Neural cell (in vitro differentiated cells): ENCODE results near the gene MAGI1. TPM values are rescaled to one million over a fixed set of nuclear protein-coding genes. Genes with fewer than 3 reads are reported as not detected.

ENCODE experiments used
- H2AFZ ChIP-seq: fragments of 200-600, 300-800 bp; sonication (generic), shearing (Covaris generic); 2 replicates; pipeline ENCODE4 v1.6.0; 2014; ENCODE audit warnings: low read depth, mild to moderate bottlenecking, antibody characterized with exemption, low read length, moderate library complexity
- H3F3A ChIP-seq: fragments of 200-600 bp; shearing (Covaris generic); 2 replicates; pipeline ENCODE4 v1.6.1; 2016; ENCODE audit warnings: mild to moderate bottlenecking, moderate library complexity, mixed read lengths, antibody characterized with exemption, low read length; ENCODE audit not compliant: insufficient read depth, poor library complexity, severe bottlenecking
- H3K27ac ChIP-seq: fragments of 200-600, 300-800 bp; sonication (generic), shearing (Covaris generic); 2 replicates; pipeline ENCODE4 v1.5.1; 2014; ENCODE audit warnings: mild to moderate bottlenecking, low read length, moderate library complexity
- H3K27me3 ChIP-seq: fragments of 300-800, 200-600 bp; sonication (generic), shearing (Covaris generic); 2 replicates; pipeline ENCODE4 v1.6.0; 2014; ENCODE audit warnings: mild to moderate bottlenecking, low read depth, low read length, moderate library complexity; ENCODE audit not compliant: insufficient read depth
- H3K36me3 ChIP-seq: fragments of 300-800, 200-600 bp; sonication (generic), shearing (Covaris generic); 2 replicates; pipeline ENCODE4 v1.5.1; 2014; ENCODE audit warnings: mild to moderate bottlenecking, antibody characterized with exemption, low read length, moderate library complexity; ENCODE audit not compliant: insufficient read depth
- H3K4me2 ChIP-seq: fragments of 300-800, 200-600 bp; sonication (generic), shearing (Covaris generic); 2 replicates; pipeline ENCODE4 v1.6.0; 2014; ENCODE audit warnings: mild to moderate bottlenecking, low read length
- H3K4me3 ChIP-seq: fragments of 300-800, 200-600 bp; sonication (generic), shearing (Covaris generic); 2 replicates; pipeline ENCODE4 v1.5.1; 2014; ENCODE audit warnings: mild to moderate bottlenecking, low read length, moderate library complexity
- H3K79me2 ChIP-seq: fragments of 200-600 bp; shearing (Covaris generic); replicated peaks from 2 replicates; pipeline ENCODE4 v1.6.0; 2014; ENCODE audit warnings: mild to moderate bottlenecking, low read length, moderate library complexity; ENCODE audit not compliant: insufficient read depth
- H3K9ac ChIP-seq: fragments of 300-800, 200-600 bp; sonication (generic), shearing (Covaris generic); 2 replicates; pipeline ENCODE4 v1.6.1; 2016; ENCODE audit warnings: mild to moderate bottlenecking, low read length, mixed read lengths
- H3K9me2 ChIP-seq: fragments of 200-600 bp; shearing (Covaris generic); 2 replicates; pipeline ENCODE4 v1.6.1; 2016; ENCODE audit warnings: mild to moderate bottlenecking, low read length, mixed read lengths; ENCODE audit not compliant: insufficient read depth
- H3K9me3 ChIP-seq: fragments of 200-600, 300-800 bp; sonication (generic), shearing (Covaris generic); 2 replicates; pipeline ENCODE4 v1.6.1; 2016; ENCODE audit warnings: mild to moderate bottlenecking, mixed run types, low read length, moderate library complexity, mixed read lengths
- H4K20me1 ChIP-seq: fragments of 200-600 bp; shearing (Covaris generic); 2 replicates; pipeline ENCODE4 v1.6.1; 2016; ENCODE audit warnings: mild to moderate bottlenecking, mixed run types; ENCODE audit not compliant: insufficient read depth
- EZH2 ChIP-seq: fragments of 200-600, 300-800 bp; shearing (Covaris generic), sonication (generic); IDR thresholded peaks from 2 replicates; pipeline ENCODE4 v1.6.1; 2014; ENCODE audit warnings: antibody characterized with exemption, low read length, borderline replicate concordance, mild to moderate bottlenecking; ENCODE audit not compliant: insufficient read depth, poor library complexity, severe bottlenecking
- MXI1 ChIP-seq: fragments of 450-650 bp; conservative IDR thresholded peaks from 2 replicates; pipeline ENCODE4 v1.6.1; 2014; ENCODE audit warnings: antibody characterized with exemption, mild to moderate bottlenecking; ENCODE audit not compliant: poor library complexity, severe bottlenecking
- POLR2AphosphoS5 ChIP-seq: IDR thresholded peaks from 2 replicates; pipeline ENCODE4 v1.6.1; 2012
- RAD21 ChIP-seq: fragments of 450-650 bp; conservative IDR thresholded peaks from 2 replicates; pipeline ENCODE4 v1.6.1; 2014; ENCODE audit warnings: antibody characterized with exemption, mild to moderate bottlenecking, moderate library complexity
- SMC3 ChIP-seq: fragments of 450-650 bp; conservative IDR thresholded peaks from 2 replicates; pipeline ENCODE4 v1.6.1; 2014; ENCODE audit warnings: antibody characterized with exemption, mild to moderate bottlenecking, moderate library complexity; ENCODE audit not compliant: poor library complexity
- TAF1 ChIP-seq: IDR thresholded peaks from 2 replicates; pipeline ENCODE4 v1.6.1; 2012; ENCODE audit warnings: low read depth
- polyA plus RNA-seq: library from polyadenylated mRNA; depleted of rRNA; stranded (reverse); fragments of >200 nt; gene quantifications from 2 replicates; pipeline ENCODE4 v1.2.3, GENCODE V29; 2014
- TF ChIP-seq, protein P1 (sequence below): fragments of 450-650 bp; IDR thresholded peaks from 2 replicates; pipeline ENCODE4 v1.5.1; 2014; ENCODE audit warnings: antibody characterized with exemption, mild to moderate bottlenecking, moderate library complexity; ENCODE audit not compliant: poor library complexity, severe bottlenecking

Gene MAGI1
- polyA plus RNA-seq, 1 donor from 2014 or later, result 44.7 TPM

DNA sequence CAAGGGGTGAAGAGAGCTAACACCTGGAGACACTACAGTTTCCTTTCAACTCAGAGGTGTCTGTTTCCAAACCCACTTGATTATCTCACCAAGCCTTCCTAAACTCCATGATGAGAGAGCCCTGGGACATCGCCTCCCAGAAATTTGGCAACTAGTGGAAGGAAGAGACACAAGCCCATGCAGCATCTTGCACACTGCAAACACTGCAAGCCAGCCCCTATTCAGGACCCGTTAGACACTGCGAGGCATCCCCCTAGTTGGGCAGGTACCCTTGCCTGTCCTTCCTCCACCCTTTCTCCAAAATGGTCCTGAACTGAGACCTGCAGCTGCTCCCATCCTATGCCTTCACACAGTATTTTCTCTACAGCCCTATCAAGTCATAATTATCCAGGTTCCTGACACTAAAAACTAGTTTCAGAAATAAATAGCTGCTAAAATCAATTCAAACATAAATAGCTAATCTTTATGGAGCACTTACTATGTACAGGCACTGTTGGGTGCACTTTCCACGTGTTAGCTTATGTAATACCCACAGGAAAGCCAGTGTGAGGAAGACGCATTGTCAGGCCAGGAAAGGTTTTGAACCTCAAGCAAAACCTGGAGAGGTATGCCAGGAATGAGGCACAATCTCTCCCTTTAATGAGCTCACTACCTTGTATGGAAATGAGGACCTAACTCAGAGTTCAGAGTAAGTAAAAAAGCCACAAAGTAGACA lies 2.8 kb downstream of the MAGI1 start:
- Histone ChIP-seq H3K36me3 (no peaks in the 10 kb centered on the region), H3K9ac (no peak overlapping the region), H3K4me3 (no peak overlapping the region), H2AFZ (no peak overlapping the region), H3K27ac (no peak overlapping the region), H3K4me2 (no peak overlapping the region), H3K9me2 (no peaks in the 10 kb centered on the region), H3F3A (no peaks in the 10 kb centered on the region), H3K27me3 (peaks cover 13% of the 10 kb centered on the region), H4K20me1 (no peaks in the 10 kb centered on the region), H3K9me3 (no peaks in the 10 kb centered on the region), H3K79me2 (peaks cover 8% of the 10 kb centered on the region)
- TF ChIP-seq TAF1, result no peak
- TF ChIP-seq RAD21, result no peak
- no peak for TF ChIP-seq POLR2AphosphoS5
- TF ChIP-seq, protein P1, sequence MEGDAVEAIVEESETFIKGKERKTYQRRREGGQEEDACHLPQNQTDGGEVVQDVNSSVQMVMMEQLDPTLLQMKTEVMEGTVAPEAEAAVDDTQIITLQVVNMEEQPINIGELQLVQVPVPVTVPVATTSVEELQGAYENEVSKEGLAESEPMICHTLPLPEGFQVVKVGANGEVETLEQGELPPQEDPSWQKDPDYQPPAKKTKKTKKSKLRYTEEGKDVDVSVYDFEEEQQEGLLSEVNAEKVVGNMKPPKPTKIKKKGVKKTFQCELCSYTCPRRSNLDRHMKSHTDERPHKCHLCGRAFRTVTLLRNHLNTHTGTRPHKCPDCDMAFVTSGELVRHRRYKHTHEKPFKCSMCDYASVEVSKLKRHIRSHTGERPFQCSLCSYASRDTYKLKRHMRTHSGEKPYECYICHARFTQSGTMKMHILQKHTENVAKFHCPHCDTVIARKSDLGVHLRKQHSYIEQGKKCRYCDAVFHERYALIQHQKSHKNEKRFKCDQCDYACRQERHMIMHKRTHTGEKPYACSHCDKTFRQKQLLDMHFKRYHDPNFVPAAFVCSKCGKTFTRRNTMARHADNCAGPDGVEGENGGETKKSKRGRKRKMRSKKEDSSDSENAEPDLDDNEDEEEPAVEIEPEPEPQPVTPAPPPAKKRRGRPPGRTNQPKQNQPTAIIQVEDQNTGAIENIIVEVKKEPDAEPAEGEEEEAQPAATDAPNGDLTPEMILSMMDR, result no peak
- no peak for TF ChIP-seq SMC3

- H3K4me2 ChIP-seq, result no peak overlapping the region
- peaks cover 7% of the 10 kb centered on the region for H3K27me3 ChIP-seq
- H3K4me3 ChIP-seq, result no peak overlapping the region
- peaks cover 8% of the 10 kb centered on the region for H3K79me2 ChIP-seq
- H4K20me1 ChIP-seq, result no peaks in the 10 kb centered on the region
- H3K27ac ChIP-seq, result no peak overlapping the region
- H3K9me2 ChIP-seq, result no peaks in the 10 kb centered on the region
- H3K9ac ChIP-seq, result no peak overlapping the region
- H3K36me3 ChIP-seq, result no peaks in the 10 kb centered on the region
- H3F3A ChIP-seq, result no peaks in the 10 kb centered on the region
- no peaks in the 10 kb centered on the region for H3K9me3 ChIP-seq
- TF ChIP-seq POLR2AphosphoS5 (no peak), EZH2 (no peak), TAF1 (no peak), MXI1 (no peak), SMC3 (no peak), RAD21 (no peak)
- TF ChIP-seq, protein P1, result no peak
- no peak overlapping the region for H2AFZ ChIP-seq
Measured at GRCh38 chr3:66033241-66034138, 5.2 kb downstream of the MAGI1 start.
